SU-DHL-6 (cell line): ENCODE measurements around the gene PHACTR3.

ENCODE experiments used
- EZH2phosphoT487 ChIP-seq: fragments of 200-600 bp; sonication (generic), shearing (Covaris generic); conservative IDR thresholded peaks from 2 replicates; pipeline ENCODE4 v1.6.1; 2018; ENCODE audit warnings: mild to moderate bottlenecking, antibody characterized with exemption, low read length, moderate library complexity, mixed read lengths
- TF ChIP-seq, protein P1 (sequence below): fragments of 200-600 bp; sonication (generic); IDR thresholded peaks from one replicate; pipeline ENCODE4 v1.5.1; 2017; ENCODE audit warnings: antibody characterized with exemption, mild to moderate bottlenecking, low read length, moderate library complexity; ENCODE audit not compliant: insufficient read depth, poor library complexity, severe bottlenecking

- TF ChIP-seq, protein P1, sequence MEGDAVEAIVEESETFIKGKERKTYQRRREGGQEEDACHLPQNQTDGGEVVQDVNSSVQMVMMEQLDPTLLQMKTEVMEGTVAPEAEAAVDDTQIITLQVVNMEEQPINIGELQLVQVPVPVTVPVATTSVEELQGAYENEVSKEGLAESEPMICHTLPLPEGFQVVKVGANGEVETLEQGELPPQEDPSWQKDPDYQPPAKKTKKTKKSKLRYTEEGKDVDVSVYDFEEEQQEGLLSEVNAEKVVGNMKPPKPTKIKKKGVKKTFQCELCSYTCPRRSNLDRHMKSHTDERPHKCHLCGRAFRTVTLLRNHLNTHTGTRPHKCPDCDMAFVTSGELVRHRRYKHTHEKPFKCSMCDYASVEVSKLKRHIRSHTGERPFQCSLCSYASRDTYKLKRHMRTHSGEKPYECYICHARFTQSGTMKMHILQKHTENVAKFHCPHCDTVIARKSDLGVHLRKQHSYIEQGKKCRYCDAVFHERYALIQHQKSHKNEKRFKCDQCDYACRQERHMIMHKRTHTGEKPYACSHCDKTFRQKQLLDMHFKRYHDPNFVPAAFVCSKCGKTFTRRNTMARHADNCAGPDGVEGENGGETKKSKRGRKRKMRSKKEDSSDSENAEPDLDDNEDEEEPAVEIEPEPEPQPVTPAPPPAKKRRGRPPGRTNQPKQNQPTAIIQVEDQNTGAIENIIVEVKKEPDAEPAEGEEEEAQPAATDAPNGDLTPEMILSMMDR = no peak
- TF ChIP-seq EZH2phosphoT487 = no peak
These were observed 84.7 kb downstream of the PHACTR3 start for GRCh38 chr20:59688999-59689398.
